Mesenchymal stem cell (in vitro differentiated cells and primary cell): ENCODE data around the gene NSRP1.

Source experiments
- DNase-seq: peaks from one replicate; pipeline ENCODE4 v3.0.0-alpha.2; 2013
- H2AFZ ChIP-seq: one replicate; pipeline ENCODE4 v1.6.1; 2013; ENCODE audit warnings: low read depth, mild to moderate bottlenecking, control low read depth, inconsistent platforms, low read length, moderate library complexity
- H2AK5ac ChIP-seq: 2 replicates; pipeline ENCODE4 v1.6.1; 2013; ENCODE audit warnings: low read length, moderate library complexity, mild to moderate bottlenecking, inconsistent platforms; ENCODE audit not compliant: severe bottlenecking
- H2BK120ac ChIP-seq: one replicate; pipeline ENCODE4 v1.6.1; 2013; ENCODE audit warnings: low read depth, mild to moderate bottlenecking, inconsistent platforms, low read length, moderate library complexity
- H2BK12ac ChIP-seq, 2 experiments: one replicate each; pipeline ENCODE4 v1.6.1; 2013; ENCODE audit warnings: inconsistent platforms in 2 of 2, low read length in 2 of 2, mild to moderate bottlenecking in 2 of 2, moderate library complexity in 2 of 2, control low read depth in 1 of 2
- H2BK15ac ChIP-seq: one replicate; pipeline ENCODE4 v1.6.1; 2013; ENCODE audit warnings: mild to moderate bottlenecking, low read depth, inconsistent platforms; ENCODE audit not compliant: poor library complexity, severe bottlenecking
- H2BK5ac ChIP-seq: 2 replicates; pipeline ENCODE4 v1.6.1; 2013; ENCODE audit warnings: low read depth, mild to moderate bottlenecking, low read length, control low read depth, inconsistent platforms; ENCODE audit not compliant: poor library complexity, severe bottlenecking
- H3K14ac ChIP-seq, 2 experiments: one replicate each; pipeline ENCODE4 v1.6.1; 2013; ENCODE audit warnings: inconsistent platforms in 2 of 2, low read length in 2 of 2, control low read depth in 1 of 2, mild to moderate bottlenecking in 1 of 2, moderate library complexity in 1 of 2
- H3K18ac ChIP-seq, 2 experiments: one replicate each; pipeline ENCODE4 v1.6.1; 2013; ENCODE audit warnings: inconsistent platforms in 2 of 2, low read length in 2 of 2, control low read depth in 1 of 2, low read depth in 1 of 2, mild to moderate bottlenecking in 1 of 2
- H3K23ac ChIP-seq, 2 experiments: one replicate each; pipeline ENCODE4 v1.6.1; 2013; ENCODE audit warnings: inconsistent platforms in 2 of 2, low read length in 2 of 2, mild to moderate bottlenecking in 2 of 2, moderate library complexity in 2 of 2, control low read depth in 1 of 2
- H3K27ac ChIP-seq: 2 replicates; pipeline ENCODE4 v1.5.1; 2013; ENCODE audit warnings: mild to moderate bottlenecking, moderate library complexity, low read length, control low read depth, inconsistent platforms; ENCODE audit not compliant: poor library complexity, severe bottlenecking
- H3K27me3 ChIP-seq, 2 experiments: 2 replicates each; pipeline versions ENCODE4 v1.6.1 to v1.7.0; 2013; ENCODE audit warnings: low read length in 2 of 2, mild to moderate bottlenecking in 2 of 2, moderate library complexity in 2 of 2, control low read depth in 1 of 2, inconsistent platforms in 1 of 2; ENCODE audit not compliant: control insufficient read depth in 1 of 2, insufficient read depth in 1 of 2
- H3K36me3 ChIP-seq, 2 experiments: 2 replicates each; pipeline versions ENCODE4 v1.6.1 to v1.7.0; 2013; ENCODE audit warnings: low read length in 2 of 2, control low read depth in 1 of 2, inconsistent platforms in 1 of 2, low read depth in 1 of 2, mild to moderate bottlenecking in 1 of 2; ENCODE audit not compliant: insufficient read depth in 2 of 2, control insufficient read depth in 1 of 2
- H3K4ac ChIP-seq, 2 experiments: one replicate each; pipeline ENCODE4 v1.6.1; 2013; ENCODE audit warnings: inconsistent platforms in 2 of 2, low read length in 2 of 2, mild to moderate bottlenecking in 2 of 2, moderate library complexity in 2 of 2, control low read depth in 1 of 2, low read depth in 1 of 2
- H3K4me1 ChIP-seq: 2 replicates; pipeline ENCODE4 v1.6.1; 2013; ENCODE audit warnings: low read depth, low read length, control low read depth; ENCODE audit not compliant: control insufficient read depth, insufficient read depth
- H3K4me2 ChIP-seq: 2 replicates; pipeline ENCODE4 v1.6.1; 2013; ENCODE audit warnings: low read length, mild to moderate bottlenecking, inconsistent platforms; ENCODE audit not compliant: poor library complexity, severe bottlenecking
- H3K4me3 ChIP-seq, 2 experiments: 2 replicates each; pipeline versions ENCODE4 v1.5.1 to v1.7.0; 2013; ENCODE audit warnings: low read length in 2 of 2, mild to moderate bottlenecking in 2 of 2, control low read depth in 1 of 2, low read depth in 1 of 2; ENCODE audit not compliant: insufficient read depth in 1 of 2
- H3K79me1 ChIP-seq: replicated peaks from 2 replicates; pipeline ENCODE4 v1.6.1; 2013; ENCODE audit warnings: mild to moderate bottlenecking, control low read depth, low read length, inconsistent platforms; ENCODE audit not compliant: poor library complexity, severe bottlenecking
- H3K9ac ChIP-seq: 2 replicates; pipeline ENCODE4 v1.7.0; 2013; ENCODE audit warnings: mild to moderate bottlenecking, low read length, moderate library complexity
- H3K9me3 ChIP-seq: 2 replicates; pipeline ENCODE4 v1.7.0; 2013; ENCODE audit warnings: mild to moderate bottlenecking, low read length; ENCODE audit not compliant: control insufficient read depth
- H4K8ac ChIP-seq: one replicate; pipeline ENCODE4 v1.6.1; 2013; ENCODE audit warnings: inconsistent platforms, mild to moderate bottlenecking, low read length, moderate library complexity
- H4K91ac ChIP-seq: one replicate; pipeline ENCODE4 v1.6.1; 2013; ENCODE audit warnings: mild to moderate bottlenecking, low read length, inconsistent platforms
- WGBS: methylation state at CpG from one replicate; pipeline ENCODE4 v1.1.7; 2013; ENCODE audit warnings: mixed read lengths; 5-methylcytosine and 5-hydroxymethylcytosine counted together

The NSRP1 gene

GRCh38 chr17:30210366-30210765 is 93.8 kb downstream of the NSRP1 start:
- H2BK120ac ChIP-seq: no peak overlapping the region
- 94% methylated on average over 11 of the region's 11 CpGs for WGBS
- H2BK15ac ChIP-seq: no peak overlapping the region
- H2AK5ac ChIP-seq: no peak overlapping the region
- no peak overlapping the region for H3K14ac ChIP-seq
- H3K23ac ChIP-seq: no peak overlapping the region
- no peak overlapping the region for H3K18ac ChIP-seq
- H4K91ac ChIP-seq: no peak overlapping the region
- H2BK5ac ChIP-seq: no peak overlapping the region
- H3K4me1 ChIP-seq: no peaks in the 10 kb centered on the region
- H3K4me2 ChIP-seq: no peak overlapping the region
- H3K27ac ChIP-seq: no peak overlapping the region
- H3K4me3 ChIP-seq: no peak overlapping the region
- H2BK12ac ChIP-seq: no peak overlapping the region
- peaks cover 5 to 23% of the 10 kb centered on the region in 2 experiments for H3K27me3 ChIP-seq
- H3K4ac ChIP-seq: no peak overlapping the region
- no peaks in the 10 kb centered on the region for H3K9me3 ChIP-seq
- H2AFZ ChIP-seq: no peak overlapping the region
- H3K36me3 ChIP-seq: no peaks in the 10 kb centered on the region
- DNase-seq: no peak
- no peak overlapping the region for H3K9ac ChIP-seq
- no peak overlapping the region for H4K8ac ChIP-seq
- H3K79me1 ChIP-seq: no peaks in the 10 kb centered on the region

DNA sequence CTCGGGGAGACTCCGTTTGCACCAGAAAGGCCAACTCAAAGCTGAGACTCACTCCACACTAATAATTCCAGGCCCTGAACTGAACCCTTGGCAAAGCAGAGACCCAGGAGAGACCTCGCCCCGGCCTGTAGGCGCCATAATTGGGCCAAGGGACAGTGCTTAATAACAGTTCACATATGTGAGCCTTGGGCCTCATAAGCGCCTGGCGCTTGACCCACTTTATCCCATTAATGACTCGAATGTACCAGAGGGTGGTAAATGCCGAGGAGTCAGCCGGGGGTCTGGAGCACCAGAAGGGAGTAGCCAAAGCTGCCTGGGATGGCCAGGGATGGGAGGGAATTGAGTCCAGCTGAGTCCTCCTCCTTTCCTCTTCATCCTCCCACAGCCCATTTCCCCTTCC is 94.3 kb downstream of the NSRP1 start:
- Histone ChIP-seq H2BK12ac (no peak overlapping the region), H3K14ac (peak overlapping the region in 1 of 2 experiments; percentile 51), H2AK5ac (no peak overlapping the region), H3K4me1 (no peaks in the 10 kb centered on the region), H4K8ac (no peak overlapping the region), H3K4me3 (no peak overlapping the region), H3K9ac (no peak overlapping the region), H3K4me2 (no peak overlapping the region), H3K4ac (no peak overlapping the region), H3K23ac (no peak overlapping the region), H2BK15ac (no peak overlapping the region), H3K18ac (no peak overlapping the region), H2BK5ac (no peak overlapping the region), H3K9me3 (no peaks in the 10 kb centered on the region), H3K27me3 (peaks cover 5 to 28% of the 10 kb centered on the region in 2 experiments), H2BK120ac (no peak overlapping the region), H2AFZ (no peak overlapping the region), H3K36me3 (no peaks in the 10 kb centered on the region), H3K27ac (no peak overlapping the region), H3K79me1 (no peaks in the 10 kb centered on the region), H4K91ac (no peak overlapping the region)
- 97% methylated on average over 8 of the region's 10 CpGs for WGBS
- DNase-seq: no peak

- Histone ChIP-seq H3K4me1 (no peaks in the 10 kb centered on the region), H3K4ac (no peak overlapping the region), H3K4me2 (no peak overlapping the region), H3K14ac (peak overlapping the region in 1 of 2 experiments; percentile 51), H4K91ac (no peak overlapping the region), H3K36me3 (no peaks in the 10 kb centered on the region), H2BK120ac (no peak overlapping the region), H3K4me3 (no peak overlapping the region), H3K27me3 (peaks cover 5 to 29% of the 10 kb centered on the region in 2 experiments), H2BK15ac (no peak overlapping the region), H3K23ac (no peak overlapping the region), H2AFZ (no peak overlapping the region), H2BK5ac (no peak overlapping the region), H2BK12ac (no peak overlapping the region), H3K79me1 (no peaks in the 10 kb centered on the region), H3K9ac (no peak overlapping the region), H4K8ac (no peak overlapping the region), H3K9me3 (no peaks in the 10 kb centered on the region), H3K27ac (no peak overlapping the region), H2AK5ac (no peak overlapping the region), H3K18ac (no peak overlapping the region)
- DNase-seq: no peak
- 97% methylated on average over 6 of the region's 6 CpGs for WGBS
Measured at GRCh38 chr17:30211371-30211770, 94.8 kb downstream of the NSRP1 start.

DNA sequence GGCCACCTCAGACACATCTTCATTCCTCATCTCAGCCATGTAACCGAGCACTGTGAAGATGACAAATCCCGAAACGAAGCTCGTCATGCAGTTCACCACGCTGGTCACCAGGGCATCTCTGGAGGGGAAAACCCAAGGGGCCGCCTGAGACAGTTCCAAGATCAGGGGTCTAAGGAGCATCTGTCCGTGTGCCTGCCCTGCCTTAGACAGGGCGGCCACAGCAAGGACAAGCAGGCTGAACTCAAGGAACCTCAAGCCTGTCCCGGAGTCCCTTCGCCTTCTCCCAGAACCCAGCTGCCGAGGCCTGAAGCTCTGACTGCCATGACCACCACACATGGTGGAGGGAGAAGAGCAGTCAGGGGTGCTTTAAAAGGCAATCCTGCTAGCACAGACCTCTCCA is 96.1 kb downstream of the NSRP1 start:
- no peak overlapping the region for H3K4ac ChIP-seq
- peak overlapping the region in 1 of 2 experiments; percentile 20 for H3K23ac ChIP-seq
- peak overlapping the region; percentile 24 for H4K8ac ChIP-seq
- H2BK15ac ChIP-seq: no peak overlapping the region
- H3K14ac ChIP-seq: no peak overlapping the region
- H3K18ac ChIP-seq: no peak overlapping the region
- no peak for DNase-seq
- H3K27me3 ChIP-seq: peaks cover 5 to 26% of the 10 kb centered on the region in 2 experiments
- no peak overlapping the region for H3K27ac ChIP-seq
- H3K9ac ChIP-seq: no peak overlapping the region
- no peak overlapping the region for H2BK120ac ChIP-seq
- no peak overlapping the region for H4K91ac ChIP-seq
- H2AK5ac ChIP-seq: no peak overlapping the region
- no peaks in the 10 kb centered on the region for H3K4me1 ChIP-seq
- H3K4me3 ChIP-seq: no peak overlapping the region
- 90% methylated on average over 11 of the region's 11 CpGs for WGBS
- no peak overlapping the region for H3K4me2 ChIP-seq
- H3K36me3 ChIP-seq: no peaks in the 10 kb centered on the region
- H3K9me3 ChIP-seq: no peaks in the 10 kb centered on the region
- no peak overlapping the region for H2BK12ac ChIP-seq
- H2BK5ac ChIP-seq: no peak overlapping the region
- H3K79me1 ChIP-seq: no peaks in the 10 kb centered on the region
- peak overlapping the region; percentile 78 for H2AFZ ChIP-seq
